GM12892 (cell line): ENCODE results near the gene SLC25A52.
"Not testable (repeated sequence)": the region's sequence is repeated elsewhere in the genome, so short reads cannot be mapped to it uniquely, and the experiment has no call there.

ENCODE experiments used
- DNase-seq: peaks from one replicate; pipeline ENCODE4 v3.0.0; 2011; ENCODE audit not compliant: insufficient read length
- FAIRE-seq: peaks from 2 replicates; lab custom pipeline; 2011; peaks lifted over from hg19 to GRCh38; lab: Jason Lieb, UNC
- POLR2A ChIP-seq: IDR thresholded peaks from 2 replicates; pipeline ENCODE4 v1.6.1; 2011; ENCODE audit warnings: low read depth, low read length, control low read depth
- POLR2AphosphoS5 ChIP-seq: IDR thresholded peaks from 2 replicates; pipeline ENCODE4 v1.6.1; 2011; ENCODE audit warnings: low read depth, low read length, control low read depth
- TAF1 ChIP-seq: IDR thresholded peaks from 2 replicates; pipeline ENCODE4 v1.6.1; 2011; ENCODE audit warnings: low read depth, mild to moderate bottlenecking, control low read depth, low read length, borderline replicate concordance

SLC25A52 gene

DNA sequence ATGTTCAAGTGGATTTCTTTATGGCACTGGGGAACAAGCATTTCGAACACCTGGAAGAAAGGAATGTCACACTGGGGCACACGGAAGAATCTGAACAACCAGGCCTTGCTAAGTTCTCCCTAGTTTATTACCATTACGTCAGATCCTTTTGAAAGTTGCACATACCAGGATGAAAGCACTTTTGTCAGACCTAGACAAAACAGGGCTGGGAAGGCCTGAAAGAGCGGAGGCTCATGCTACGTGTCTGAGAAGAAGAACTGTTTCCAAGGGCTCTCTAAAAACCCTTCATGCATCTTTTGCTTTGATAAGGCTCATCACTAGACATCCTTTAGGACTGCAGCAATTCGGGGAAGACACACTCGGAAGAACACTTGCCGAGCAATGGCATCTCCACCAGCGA is 15.4 kb upstream of the SLC25A52 start:
- no peak for TF ChIP-seq POLR2A
- TF ChIP-seq TAF1: no peak
- no peak for TF ChIP-seq POLR2AphosphoS5
- DNase-seq (no peak), FAIRE-seq (peak; percentile 9)

DNA sequence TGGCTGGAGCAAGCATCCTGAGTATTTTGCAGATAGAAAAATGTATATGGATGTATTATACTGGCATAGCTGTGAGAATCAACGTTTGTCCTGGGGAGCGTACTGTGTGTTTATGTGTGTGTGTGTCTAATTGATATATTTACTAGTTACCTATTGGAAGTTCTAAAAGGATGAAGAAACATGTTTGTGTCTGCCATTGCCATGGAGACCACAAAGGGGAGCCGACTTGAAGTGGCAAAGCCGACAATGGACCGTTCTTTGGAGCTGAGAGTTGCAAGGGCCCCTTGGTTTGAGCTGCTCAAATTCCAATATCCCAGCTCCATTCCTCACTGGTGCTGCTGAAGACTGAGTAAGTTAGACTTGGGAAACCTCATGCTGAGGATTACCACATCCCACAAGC is 14.3 kb upstream of the SLC25A52 start:
- DNase-seq (no peak), FAIRE-seq (no peak)
- no peak for TF ChIP-seq TAF1
- no peak for TF ChIP-seq POLR2AphosphoS5
- TF ChIP-seq POLR2A: no peak

DNA sequence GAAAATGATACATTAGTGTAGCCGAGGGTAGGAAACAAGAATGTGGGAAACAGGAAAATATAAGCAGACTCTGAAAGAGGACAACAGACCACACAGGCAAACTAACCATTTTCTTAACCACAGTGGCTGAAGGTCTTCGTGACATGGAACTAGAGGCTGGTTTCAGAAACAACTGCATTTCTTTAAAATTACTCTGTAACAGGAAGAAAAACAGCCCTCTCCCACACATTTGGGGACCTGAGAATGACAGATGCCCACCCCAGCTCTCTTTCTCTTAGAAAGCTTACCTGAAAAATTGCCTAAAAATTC is 13.8 kb upstream of the SLC25A52 start:
- no peak for FAIRE-seq
- TF ChIP-seq POLR2A (no peak), TAF1 (no peak), POLR2AphosphoS5 (no peak)
- no peak for DNase-seq

DNA sequence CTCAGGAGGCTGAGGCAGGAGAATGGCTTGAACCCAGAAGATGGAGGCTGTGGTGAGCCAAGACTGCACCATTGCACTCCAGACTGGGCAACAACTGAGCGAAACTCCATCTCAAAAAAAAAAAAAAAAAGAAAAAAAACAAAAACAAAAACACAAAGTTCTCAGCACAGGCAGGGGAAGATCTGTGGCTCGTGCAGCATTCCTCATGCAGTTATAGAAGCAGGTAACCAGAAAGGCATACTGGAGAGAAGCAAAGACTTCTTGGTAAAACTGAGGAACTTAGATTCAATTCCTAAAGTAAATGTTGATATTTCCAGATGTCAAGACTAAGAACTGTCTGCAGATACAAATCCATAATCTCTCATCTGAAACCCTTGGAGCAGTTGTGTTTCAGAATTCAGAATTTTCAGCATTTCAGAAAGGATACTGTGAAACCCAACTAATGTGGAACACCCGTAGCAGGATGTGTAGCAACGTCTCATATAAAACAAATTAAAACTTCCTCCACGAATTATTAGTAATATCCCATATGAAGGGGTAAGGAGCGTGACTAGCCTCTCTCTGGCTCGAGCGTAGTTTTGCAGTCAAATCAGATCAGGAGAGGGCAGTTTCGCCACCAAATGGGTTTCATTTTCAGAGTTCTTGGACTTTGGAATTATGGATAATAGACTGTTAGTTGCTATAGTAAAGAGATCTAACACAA is 13.2 kb upstream of the SLC25A52 start:
- no peak for DNase-seq
- TF ChIP-seq POLR2AphosphoS5 (no peak), TAF1 (no peak), POLR2A (no peak)
- FAIRE-seq: peak; percentile 50

DNA sequence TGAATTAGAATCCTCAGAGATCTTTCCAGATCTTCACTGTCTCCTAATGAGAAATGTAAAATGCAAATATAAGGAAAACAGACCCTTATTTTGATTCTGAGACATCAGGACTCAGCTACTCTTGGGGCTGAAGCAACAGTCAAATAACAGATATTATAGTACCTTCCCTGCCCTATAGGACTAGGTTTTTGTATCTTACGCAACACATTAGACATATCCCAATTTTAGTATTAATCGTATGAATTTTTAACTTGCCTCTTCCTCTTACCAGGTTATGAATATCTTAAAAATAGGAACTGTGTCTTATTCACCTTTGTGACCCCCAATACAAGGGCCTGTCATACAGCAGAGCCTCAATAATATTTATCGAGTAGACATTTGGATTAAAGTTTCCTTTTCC is 12.0 kb upstream of the SLC25A52 start:
- FAIRE-seq: no peak
- no peak for DNase-seq
- no peak for TF ChIP-seq TAF1
- no peak for TF ChIP-seq POLR2A
- no peak for TF ChIP-seq POLR2AphosphoS5

DNA sequence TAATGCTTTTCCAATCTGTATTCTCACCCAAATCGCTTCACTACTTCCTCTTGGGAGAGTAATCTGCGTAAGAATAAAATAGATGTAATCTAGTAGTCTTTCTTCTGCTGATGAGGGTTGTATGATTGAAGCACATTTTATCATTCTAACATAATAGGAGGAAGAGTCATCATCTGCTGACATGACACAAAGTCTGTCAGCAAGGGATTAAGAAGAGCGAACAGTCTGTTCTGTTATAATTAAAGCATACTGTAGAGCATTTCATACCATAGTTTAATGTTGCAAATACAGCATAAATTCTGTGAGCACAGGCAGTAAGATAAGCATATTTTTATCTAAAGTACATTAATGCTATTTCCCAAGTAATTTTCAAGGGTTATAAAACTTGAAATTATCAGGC is 10.4 kb downstream of the SLC25A52 start:
- DNase-seq: no peak
- TF ChIP-seq POLR2A (no peak), POLR2AphosphoS5 (no peak)
- no peak for FAIRE-seq

DNA sequence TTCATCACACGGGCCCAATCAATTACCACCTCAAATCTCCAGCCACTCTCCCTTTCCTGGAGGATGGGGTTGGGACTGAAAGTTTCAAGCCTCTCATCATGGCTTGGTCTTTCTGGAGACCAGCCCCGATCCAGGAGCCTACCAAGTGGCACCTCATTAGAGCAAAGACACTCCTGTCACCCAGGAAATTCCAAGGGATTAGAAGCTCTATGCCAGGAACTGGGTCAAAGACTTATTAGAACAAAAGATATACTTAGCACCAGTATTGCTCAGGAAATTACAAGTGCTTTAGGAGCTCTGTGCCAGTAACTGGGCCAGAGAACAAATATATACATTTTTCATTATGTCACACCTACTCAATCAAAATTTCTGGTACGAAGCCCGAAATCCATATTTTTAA is 14.3 kb downstream of the SLC25A52 start:
- no peak for FAIRE-seq

DNA sequence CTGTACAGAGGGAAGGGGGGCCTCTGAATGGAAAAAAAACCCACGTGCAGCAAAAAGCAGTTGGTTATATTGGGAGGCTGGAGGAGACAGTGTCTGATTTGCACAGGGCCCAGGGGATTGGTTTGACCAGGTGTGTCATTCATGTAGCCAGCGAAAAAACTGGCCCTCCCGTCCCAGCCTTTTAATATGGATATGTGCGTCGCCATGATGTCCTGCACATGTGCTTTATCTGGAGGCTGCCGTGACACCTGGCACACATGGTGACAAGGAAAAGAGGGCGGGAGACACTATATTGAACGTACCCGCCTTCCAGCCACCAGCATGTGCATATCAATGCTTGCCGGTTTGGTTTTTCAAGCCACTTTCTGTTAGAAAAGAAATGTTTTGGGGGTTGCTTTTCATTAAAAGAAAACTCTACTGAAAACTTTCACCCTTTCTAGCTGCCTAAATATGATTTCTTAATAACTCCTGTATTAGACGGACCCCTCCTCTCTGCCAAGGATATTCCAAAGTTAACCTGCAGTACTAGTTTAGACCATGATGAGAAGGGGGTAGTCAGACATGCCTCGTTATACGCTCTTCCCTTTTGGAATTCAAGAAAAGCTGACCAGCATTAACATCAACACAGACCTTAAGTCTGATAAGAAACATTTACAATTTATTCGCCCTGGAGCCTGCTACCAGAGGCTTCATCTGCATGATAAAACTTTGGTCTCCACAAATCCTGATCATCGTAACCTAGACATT is 16.2 kb downstream of the SLC25A52 start:
- DNase-seq (no peak), FAIRE-seq (no peak)
- no peak for TF ChIP-seq TAF1
- no peak for TF ChIP-seq POLR2A
- TF ChIP-seq POLR2AphosphoS5: no peak

More for the DNA sequence above, 14.3 kb downstream of the SLC25A52 start:
- TF ChIP-seq TAF1 (no peak), POLR2A (no peak), POLR2AphosphoS5 (no peak)
- no peak for DNase-seq

DNA sequence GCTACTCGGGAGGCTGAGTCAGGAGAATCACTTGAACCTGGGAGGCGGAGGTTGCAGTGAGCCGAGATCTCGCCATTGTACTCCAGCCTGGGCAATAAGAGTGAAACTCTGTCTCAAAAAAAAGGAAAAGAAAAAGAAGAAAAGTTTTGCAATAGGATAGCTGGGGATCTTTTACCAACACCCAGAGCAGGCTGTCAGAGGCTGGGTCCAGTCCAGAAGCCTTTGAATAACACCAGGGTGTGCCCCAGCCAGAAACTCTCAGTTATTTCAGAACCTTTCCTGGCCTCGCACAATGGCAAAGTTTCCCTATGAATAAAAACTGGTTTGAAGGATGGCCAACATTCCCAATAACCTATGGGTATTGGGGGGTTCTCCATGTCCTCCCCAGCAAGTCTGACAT is 17.1 kb downstream of the SLC25A52 start:
- not testable (repeated sequence) for FAIRE-seq, DNase-seq

DNA sequence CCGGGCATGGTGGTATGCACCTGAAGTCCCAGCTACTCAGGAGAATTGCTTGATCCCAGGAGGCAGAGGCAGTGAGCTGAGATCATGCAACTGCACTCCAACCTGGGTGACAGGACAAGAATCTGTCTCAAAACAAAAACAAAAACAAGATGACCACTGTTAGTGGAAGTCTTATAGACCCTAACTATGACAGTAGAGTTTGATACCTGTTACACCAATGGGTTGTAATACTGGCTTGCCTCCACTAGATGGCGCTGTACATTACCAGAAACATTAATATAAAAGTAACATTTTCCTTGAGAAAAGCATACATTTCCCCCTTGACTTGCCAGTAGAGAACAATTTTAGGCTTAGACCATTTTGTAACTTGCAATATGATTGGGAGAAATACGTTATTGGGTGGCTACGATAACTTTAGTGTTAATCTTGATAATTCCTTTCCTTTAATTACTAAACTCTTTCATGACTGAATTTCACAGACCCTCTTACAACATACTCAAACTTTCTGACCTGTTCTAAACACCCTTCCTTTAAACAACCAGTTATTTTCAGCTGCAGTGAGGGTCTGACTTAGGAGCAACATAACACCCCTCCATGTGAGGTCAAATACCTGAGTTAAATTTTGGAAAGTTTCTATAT is 19.5 kb downstream of the SLC25A52 start:
- peak; percentile 78 for FAIRE-seq
- TF ChIP-seq POLR2A (no peak), POLR2AphosphoS5 (no peak)
- no peak for DNase-seq

DNA sequence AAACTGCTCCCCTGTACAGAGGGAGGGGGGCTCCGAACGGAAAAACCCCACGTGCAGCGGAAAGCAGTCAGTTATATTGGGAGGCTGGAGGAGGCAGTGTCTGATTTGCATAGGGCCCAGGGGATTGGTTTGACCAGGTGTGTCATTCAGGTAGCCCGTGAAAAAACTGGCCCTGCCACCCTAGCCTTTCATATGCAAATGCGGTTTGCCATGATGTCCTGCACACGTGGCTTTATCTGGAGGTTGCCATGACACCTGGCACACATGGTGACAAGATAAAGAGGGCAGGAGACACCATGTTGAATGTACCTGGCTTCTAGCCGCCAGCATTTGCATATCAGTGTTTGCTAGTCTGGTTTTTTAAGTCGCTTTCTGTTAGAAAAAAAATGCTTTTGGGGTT is 20.5 kb downstream of the SLC25A52 start:
- TF ChIP-seq POLR2A (no peak), POLR2AphosphoS5 (no peak), TAF1 (no peak)
- DNase-seq (no peak), FAIRE-seq (no peak)

DNA sequence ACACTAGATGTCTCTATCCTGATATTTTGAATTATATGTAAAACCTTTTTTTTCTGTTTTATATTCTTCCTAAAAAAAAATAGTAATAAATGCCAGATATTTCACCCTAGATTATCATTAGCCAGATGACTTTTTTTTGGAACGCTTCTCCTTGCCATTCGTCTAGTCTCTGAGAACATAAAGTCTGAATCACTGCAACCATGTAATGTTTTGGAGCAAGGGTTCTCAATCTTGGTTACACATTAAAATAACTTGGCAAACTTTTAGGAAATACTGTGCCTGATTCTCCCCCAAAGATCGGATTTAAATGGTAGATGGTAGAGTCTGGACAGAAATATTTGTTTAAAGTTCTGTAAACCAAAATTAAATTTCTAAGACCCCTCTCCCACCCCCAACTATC is 21.0 kb downstream of the SLC25A52 start:
- no peak for TF ChIP-seq POLR2A
- no peak for TF ChIP-seq TAF1
- no peak for TF ChIP-seq POLR2AphosphoS5
- DNase-seq (no peak), FAIRE-seq (no peak)
